A673 (cell line): ENCODE results near the gene CDH6. TPM values are rescaled to one million over a fixed set of nuclear protein-coding genes. Genes with fewer than 3 reads are reported as not detected.

Source experiments
- BruUV-seq: library from RNA; stranded (reverse); fragments of 400-500 nt; replicated peaks from 2 replicates; lab custom pipeline; 2021; lab: Mats Ljungman, UMichigan
- CTCF ChIA-PET: fragments of 300-600 bp; sonication (Branson Sonifier 250); formaldehyde crosslinking; loops from one replicate; lab custom pipeline; 2022; ENCODE audit warnings: antibody characterized with exemption; lab: Charles Lee
- POLR2A ChIA-PET: fragments of 300-600 bp; sonication (Branson Sonifier 250); formaldehyde crosslinking; loops from one replicate; lab custom pipeline; 2022; ENCODE audit warnings: antibody characterized with exemption; ENCODE audit not compliant: low non-redundant PET; lab: Charles Lee
- DNase-seq: peaks from one replicate; pipeline ENCODE4 v3.0.0-alpha.2; 2015; ENCODE audit warnings: low spot score
- H3K27ac ChIP-seq: fragments of 200-600 bp; sonication (generic); 2 replicates; pipeline ENCODE4 v1.5.1; 2016; ENCODE audit warnings: mixed run types, low read depth, mild to moderate bottlenecking, mixed read lengths, antibody characterized with exemption, low read length; ENCODE audit not compliant: poor library complexity, severe bottlenecking
- H3K27me3 ChIP-seq: fragments of 200-600 bp; sonication (generic); replicated peaks from 2 replicates; pipeline ENCODE4 v1.6.1; 2017; ENCODE audit warnings: mixed run types, low read depth, mild to moderate bottlenecking, mixed read lengths, antibody characterized with exemption, low read length; ENCODE audit not compliant: insufficient read depth, poor library complexity
- H3K36me3 ChIP-seq: fragments of 200-600 bp; sonication (generic); 2 replicates; pipeline ENCODE4 v1.6.1; 2016; ENCODE audit warnings: mixed run types, mild to moderate bottlenecking, mixed read lengths, antibody characterized with exemption, low read length; ENCODE audit not compliant: insufficient read depth, poor library complexity, severe bottlenecking
- H3K4me1 ChIP-seq: fragments of 200-600 bp; sonication (generic); 2 replicates; pipeline ENCODE4 v1.6.1; 2017; ENCODE audit warnings: mixed run types, mild to moderate bottlenecking, mixed read lengths, antibody characterized with exemption, low read length; ENCODE audit not compliant: insufficient read depth, poor library complexity, severe bottlenecking
- H3K4me3 ChIP-seq: fragments of 200-600 bp; sonication (generic); 2 replicates; pipeline ENCODE4 v1.5.1; 2016; ENCODE audit warnings: low read depth, mixed run types, mild to moderate bottlenecking, mixed read lengths, low read length; ENCODE audit not compliant: poor library complexity, severe bottlenecking
- H3K9me3 ChIP-seq: fragments of 200-600 bp; sonication (generic); 2 replicates; pipeline ENCODE4 v1.6.1; 2016; ENCODE audit warnings: mixed run types, low read depth, mild to moderate bottlenecking, mixed read lengths, antibody characterized with exemption, low read length; ENCODE audit not compliant: poor library complexity, severe bottlenecking
- EZH2 ChIP-seq: fragments of 200-600 bp; sonication (generic); IDR thresholded peaks from 2 replicates; pipeline ENCODE4 v1.6.1; 2017; ENCODE audit warnings: borderline replicate concordance, low read depth, mild to moderate bottlenecking, mixed read lengths, antibody characterized with exemption, low read length; ENCODE audit not compliant: poor library complexity, severe bottlenecking
- intact Hi-C: fragments of 100-400 bp; cut with micrococcal nuclease; formaldehyde crosslinking; loops from one replicate; pipeline ENCODE4 v1.10.0; 2022; ENCODE audit not compliant: unreplicated experiment
- total RNA-seq: library from RNA; stranded (reverse); gene quantifications from 2 replicates; pipeline ENCODE4 v1.2.3, GENCODE V29; 2021
- TF ChIP-seq, protein P1 (sequence below): fragments of 300-800, 200-600 bp; sonication (generic); conservative IDR thresholded peaks from 2 replicates; pipeline ENCODE4 v1.5.1; 2017; ENCODE audit warnings: low read depth, mild to moderate bottlenecking, antibody characterized with exemption, low read length, moderate library complexity, mixed read lengths

CDH6 gene
- total RNA-seq, 1 experiment from 2014 or later: 3.6 TPM

DNA sequence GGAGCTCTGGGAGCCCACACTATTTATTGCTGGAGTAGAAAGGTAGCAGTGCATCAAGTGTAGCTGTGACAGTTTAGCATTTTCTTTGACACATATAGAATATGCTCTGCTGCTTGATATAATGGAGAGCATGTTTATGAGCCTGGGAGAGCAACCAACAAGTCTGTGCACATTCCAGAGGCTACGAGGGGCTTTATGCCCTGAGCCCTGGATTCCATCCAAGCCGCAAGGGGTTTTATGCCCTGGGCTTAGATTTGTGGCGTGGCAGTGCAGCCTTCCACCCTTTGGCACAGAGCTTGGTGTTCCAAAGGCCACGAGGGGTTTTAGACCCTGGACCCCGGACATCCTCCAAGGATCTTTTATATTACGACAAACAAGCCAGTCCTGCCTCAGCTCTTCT is 14.6 kb downstream of the CDH6 start:
- Histone ChIP-seq H3K4me3 (no peak overlapping the region), H3K27ac (no peak overlapping the region), H3K4me1 (peaks cover 12% of the 10 kb centered on the region), H3K36me3 (no peaks in the 10 kb centered on the region), H3K27me3 (no peaks in the 10 kb centered on the region), H3K9me3 (no peaks in the 10 kb centered on the region)
- TF ChIP-seq EZH2: no peak
- TF ChIP-seq, protein P1, sequence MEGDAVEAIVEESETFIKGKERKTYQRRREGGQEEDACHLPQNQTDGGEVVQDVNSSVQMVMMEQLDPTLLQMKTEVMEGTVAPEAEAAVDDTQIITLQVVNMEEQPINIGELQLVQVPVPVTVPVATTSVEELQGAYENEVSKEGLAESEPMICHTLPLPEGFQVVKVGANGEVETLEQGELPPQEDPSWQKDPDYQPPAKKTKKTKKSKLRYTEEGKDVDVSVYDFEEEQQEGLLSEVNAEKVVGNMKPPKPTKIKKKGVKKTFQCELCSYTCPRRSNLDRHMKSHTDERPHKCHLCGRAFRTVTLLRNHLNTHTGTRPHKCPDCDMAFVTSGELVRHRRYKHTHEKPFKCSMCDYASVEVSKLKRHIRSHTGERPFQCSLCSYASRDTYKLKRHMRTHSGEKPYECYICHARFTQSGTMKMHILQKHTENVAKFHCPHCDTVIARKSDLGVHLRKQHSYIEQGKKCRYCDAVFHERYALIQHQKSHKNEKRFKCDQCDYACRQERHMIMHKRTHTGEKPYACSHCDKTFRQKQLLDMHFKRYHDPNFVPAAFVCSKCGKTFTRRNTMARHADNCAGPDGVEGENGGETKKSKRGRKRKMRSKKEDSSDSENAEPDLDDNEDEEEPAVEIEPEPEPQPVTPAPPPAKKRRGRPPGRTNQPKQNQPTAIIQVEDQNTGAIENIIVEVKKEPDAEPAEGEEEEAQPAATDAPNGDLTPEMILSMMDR: no peak
- CTCF ChIA-PET: no interaction called here
- intact Hi-C loops: no loop called here
- POLR2A ChIA-PET: no interaction called here
- no TSS peak for BruUV-seq
- no peak for DNase-seq

DNA sequence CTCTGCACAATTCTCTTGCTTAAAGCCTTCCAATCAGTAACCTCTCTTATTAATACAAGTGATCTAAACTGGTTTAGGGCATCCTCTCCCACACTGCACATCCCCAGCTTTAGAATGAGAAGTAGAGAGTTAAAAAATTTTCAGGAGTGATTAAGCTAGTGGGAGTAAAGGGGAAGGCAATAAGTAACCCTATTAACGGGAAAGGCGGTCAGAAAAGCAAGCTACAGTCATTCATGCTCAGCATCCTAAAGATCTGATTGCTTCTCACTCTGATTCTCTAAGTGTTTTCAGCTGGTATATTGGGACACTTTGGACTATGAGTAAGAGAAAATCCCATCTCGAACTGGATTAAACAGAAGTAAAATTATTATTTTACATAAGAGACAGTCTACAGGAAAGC is 15.8 kb downstream of the CDH6 start:
- H3K27ac ChIP-seq: no peak overlapping the region
- BruUV-seq: no TSS peak
- CTCF ChIA-PET: no interaction called here
- H3K36me3 ChIP-seq: no peaks in the 10 kb centered on the region
- H3K9me3 ChIP-seq: no peaks in the 10 kb centered on the region
- no peak for DNase-seq
- no peak for TF ChIP-seq EZH2
- TF ChIP-seq, protein P1: no peak
- peaks cover 12% of the 10 kb centered on the region for H3K4me1 ChIP-seq
- no peaks in the 10 kb centered on the region for H3K27me3 ChIP-seq
- intact Hi-C loops: no loop called here
- POLR2A ChIA-PET: no interaction called here
- no peak overlapping the region for H3K4me3 ChIP-seq

DNA sequence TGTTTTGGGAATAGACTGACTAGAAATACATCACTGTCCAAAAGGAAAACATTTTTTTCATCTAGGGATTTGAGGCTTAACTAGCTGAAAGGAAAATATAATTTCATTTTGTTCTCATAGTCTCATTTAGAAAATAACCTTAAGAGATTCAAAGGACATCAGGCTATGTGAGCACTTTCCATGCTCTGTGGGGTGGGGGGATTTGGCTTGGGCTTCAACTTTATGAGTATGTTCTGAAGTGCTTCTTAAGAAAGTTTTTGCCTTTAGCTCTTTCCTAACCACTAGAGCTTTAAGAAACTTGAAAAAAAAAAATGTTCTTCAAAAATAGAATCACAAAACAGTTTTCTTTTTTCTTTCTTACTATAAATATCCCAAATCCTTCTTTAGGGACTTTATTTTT is 17.6 kb downstream of the CDH6 start:
- BruUV-seq: no TSS peak
- TF ChIP-seq, protein P1: no peak
- no peak for TF ChIP-seq EZH2
- H3K27me3 ChIP-seq: no peaks in the 10 kb centered on the region
- ChIA-PET CTCF (no interaction called here), POLR2A (no interaction called here)
- no peak overlapping the region for H3K27ac ChIP-seq
- DNase-seq: no peak
- intact Hi-C loops: no loop called here
- no peaks in the 10 kb centered on the region for H3K36me3 ChIP-seq
- H3K4me3 ChIP-seq: no peak overlapping the region
- no peaks in the 10 kb centered on the region for H3K4me1 ChIP-seq
- no peaks in the 10 kb centered on the region for H3K9me3 ChIP-seq
